Gastrocnemius medialis (tissue), 4 donors: ENCODE measurements around the gene SMARCA4.

Experiments used
- CTCF ChIP-seq, 5 experiments: fragments of 450-650 bp in 3 of 5; fragments of 200-600 bp in 2 of 5; sonication (generic) in 2 of 5; IDR thresholded peaks in 4 of 5; conservative IDR thresholded peaks in 1 of 5; 1 replicate in 4 of 5; 2 replicates in 1 of 5; pipeline ENCODE4 v1.5.1; 2016 to 2019; ENCODE audit warnings: antibody characterized with exemption in 5 of 5, mild to moderate bottlenecking in 3 of 5, moderate library complexity in 3 of 5
- POLR2A ChIP-seq, 2 donors: fragments of 450-650 bp; IDR thresholded peaks; one replicate each; pipeline ENCODE4 v1.6.1; 2017; ENCODE audit warnings: antibody characterized with exemption in 2 of 2, mild to moderate bottlenecking in 2 of 2, moderate library complexity in 2 of 2

DNA sequence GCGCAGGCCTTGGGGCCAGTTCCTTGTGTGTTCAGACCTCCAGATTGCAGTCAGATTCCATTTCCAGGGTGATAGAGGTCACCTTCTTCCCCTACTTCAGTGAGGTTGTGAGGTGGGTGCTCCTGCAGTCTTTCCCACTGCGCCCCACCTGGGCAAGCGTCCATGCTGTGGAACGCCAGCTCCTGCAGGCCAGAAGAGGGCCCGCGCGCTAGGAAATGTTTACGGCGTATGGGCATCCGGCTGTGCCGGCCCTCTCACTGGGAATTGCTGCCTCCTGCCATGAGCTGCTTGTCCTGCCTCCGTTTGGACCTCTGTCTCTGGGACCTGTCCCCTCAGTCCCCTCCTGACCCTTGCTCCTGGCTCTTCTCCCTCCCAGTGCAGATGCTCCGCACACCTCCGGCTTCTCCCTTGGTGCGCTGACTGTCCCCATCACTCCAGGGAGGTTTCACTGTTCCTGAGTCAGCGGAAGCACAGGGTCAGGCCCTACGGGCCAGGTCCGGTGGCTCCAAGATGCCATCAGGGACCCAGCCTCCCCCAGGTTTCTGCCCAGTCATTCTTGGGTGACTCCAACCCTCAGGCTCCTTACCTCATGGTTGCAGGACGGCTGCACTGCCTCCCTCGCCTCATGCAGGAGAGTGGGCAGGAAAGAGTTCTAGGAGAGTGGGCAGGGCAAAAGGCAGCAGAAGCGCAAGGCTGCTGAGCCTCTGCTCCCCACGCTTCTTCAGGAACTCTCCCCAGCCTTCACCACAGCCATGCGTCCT, 56.6 kb downstream of the SMARCA4 start:
- TF ChIP-seq CTCF (IDR thresholded peaks at IDR 0.05 in 4 of 5, conservative IDR thresholded peaks at IDR 0.05 in 1 of 5), result no peak
- no peak for TF ChIP-seq POLR2A (IDR thresholded peaks at IDR 0.05)
